ENCODE measurements around the gene EEFSEC. TPM values are rescaled to one million over a fixed set of nuclear protein-coding genes. Genes with fewer than 3 reads are reported as not detected.

The EEFSEC gene
- total RNA-seq, 2 experiments from 2014 or later, result 22.1 to 22.7 TPM

- H3K4me1 Mint-ChIP-seq, result no peaks in the 10 kb centered on the region
- no peaks in the 10 kb centered on the region for H3K36me3 Mint-ChIP-seq
- DNase-seq (no peak), ATAC-seq (ENCODE audit: low read depth) (no peak)
- no peak overlapping the region for H3K27ac Mint-ChIP-seq
- no peak overlapping the region for H3K4me3 Mint-ChIP-seq
- POLR2A ChIA-PET, result no interaction called here
- H3K9me3 Mint-ChIP-seq, result no peaks in the 10 kb centered on the region
- H3K27me3 Mint-ChIP-seq, result peaks cover 25% of the 10 kb centered on the region
Measured at GRCh38 chr3:128438488-128439072, 285.3 kb downstream of the EEFSEC start.

- Mint-ChIP-seq H3K27ac (no peak overlapping the region), H3K36me3 (no peaks in the 10 kb centered on the region), H3K4me1 (no peaks in the 10 kb centered on the region), H3K4me3 (no peak overlapping the region), H3K27me3 (peaks cover 21% of the 10 kb centered on the region), H3K9me3 (no peaks in the 10 kb centered on the region)
- DNase-seq, result no peak
- ATAC-seq (ENCODE audit: low read depth), result no peak
- POLR2A ChIA-PET, result no interaction called here
Measured at GRCh38 chr3:128439226-128439625, 285.9 kb downstream of the EEFSEC start.

GRCh38 chr3:128442070-128442469 lies 288.8 kb downstream of the EEFSEC start:
- peaks cover 6% of the 10 kb centered on the region for H3K27me3 Mint-ChIP-seq
- DNase-seq (no peak), ATAC-seq (ENCODE audit: low read depth) (no peak)
- peaks cover 7% of the 10 kb centered on the region for H3K36me3 Mint-ChIP-seq
- peaks cover 13% of the 10 kb centered on the region for H3K9me3 Mint-ChIP-seq
- POLR2A ChIA-PET, result no interaction called here
- H3K4me3 Mint-ChIP-seq, result no peak overlapping the region
- H3K4me1 Mint-ChIP-seq, result peaks cover 9% of the 10 kb centered on the region
- no peak overlapping the region for H3K27ac Mint-ChIP-seq

GRCh38 chr3:128442949-128443348 lies 289.7 kb downstream of the EEFSEC start:
- POLR2A ChIA-PET, result no interaction called here
- ATAC-seq (ENCODE audit: low read depth) (no peak), DNase-seq (no peak)
- no peak overlapping the region for H3K4me3 Mint-ChIP-seq
- H3K27me3 Mint-ChIP-seq, result peaks cover 3% of the 10 kb centered on the region
- H3K27ac Mint-ChIP-seq, result no peak overlapping the region
- H3K4me1 Mint-ChIP-seq, result peaks cover 17% of the 10 kb centered on the region
- peaks cover 12% of the 10 kb centered on the region for H3K36me3 Mint-ChIP-seq
- H3K9me3 Mint-ChIP-seq, result peaks cover 16% of the 10 kb centered on the region

- Mint-ChIP-seq H3K4me3 (no peak overlapping the region), H3K27ac (peak overlapping the region; percentile 72), H3K36me3 (peaks cover 16% of the 10 kb centered on the region), H3K27me3 (peaks cover 3% of the 10 kb centered on the region), H3K9me3 (peaks cover 22% of the 10 kb centered on the region), H3K4me1 (peaks cover 22% of the 10 kb centered on the region)
- POLR2A ChIA-PET, result no interaction called here
- ATAC-seq (ENCODE audit: low read depth) (no peak), DNase-seq (no peak)
Measured at GRCh38 chr3:128443771-128444170, 290.5 kb downstream of the EEFSEC start.

GRCh38 chr3:128445357-128445756 lies 292.1 kb downstream of the EEFSEC start:
- H3K27me3 Mint-ChIP-seq, result no peaks in the 10 kb centered on the region
- H3K9me3 Mint-ChIP-seq, result peaks cover 30% of the 10 kb centered on the region
- ATAC-seq (ENCODE audit: low read depth) (no peak), DNase-seq (no peak)
- POLR2A ChIA-PET, result no interaction called here
- H3K27ac Mint-ChIP-seq, result no peak overlapping the region
- peaks cover 24% of the 10 kb centered on the region for H3K4me1 Mint-ChIP-seq
- no peak overlapping the region for H3K4me3 Mint-ChIP-seq
- peaks cover 20% of the 10 kb centered on the region for H3K36me3 Mint-ChIP-seq

GRCh38 chr3:128446821-128447220 lies 293.5 kb downstream of the EEFSEC start:
- Mint-ChIP-seq H3K36me3 (peaks cover 20% of the 10 kb centered on the region), H3K4me3 (no peak overlapping the region), H3K4me1 (peaks cover 24% of the 10 kb centered on the region), H3K9me3 (peaks cover 32% of the 10 kb centered on the region), H3K27ac (peak overlapping the region; percentile 96), H3K27me3 (peaks cover 1% of the 10 kb centered on the region)
- ATAC-seq (ENCODE audit: low read depth) (no peak), DNase-seq (no peak)
- POLR2A ChIA-PET, result no interaction called here

- H3K27me3 Mint-ChIP-seq, result peaks cover 3% of the 10 kb centered on the region
- peaks cover 32% of the 10 kb centered on the region for H3K9me3 Mint-ChIP-seq
- peak overlapping the region; percentile 96 for H3K27ac Mint-ChIP-seq
- H3K36me3 Mint-ChIP-seq, result peaks cover 20% of the 10 kb centered on the region
- H3K4me3 Mint-ChIP-seq, result peak overlapping the region; percentile 17
- DNase-seq, result peak; percentile 55
- ATAC-seq (ENCODE audit: low read depth), result peak; percentile 58
- H3K4me1 Mint-ChIP-seq, result peaks cover 24% of the 10 kb centered on the region
- POLR2A ChIA-PET, result interaction anchor here (1.2 kb wide), 1 partner anchor 35 kb away, joined by 10 read pairs; no protein-coding TSS in a partner anchor
Measured at GRCh38 chr3:128447561-128448013, 294.3 kb downstream of the EEFSEC start.

- Mint-ChIP-seq H3K36me3 (peaks cover 20% of the 10 kb centered on the region), H3K27ac (peak overlapping the region; percentile 96), H3K9me3 (peaks cover 32% of the 10 kb centered on the region), H3K4me1 (peaks cover 24% of the 10 kb centered on the region), H3K4me3 (peak overlapping the region; percentile 71), H3K27me3 (peaks cover 3% of the 10 kb centered on the region)
- POLR2A ChIA-PET, result interaction anchor here (0.8 to 1.2 kb wide), 3 partner anchors 9 to 38 kb away, joined by 3 to 10 read pairs (median 3); no protein-coding TSS in a partner anchor
- DNase-seq, result no peak
- peak; percentile 76 for ATAC-seq (ENCODE audit: low read depth)
Measured at GRCh38 chr3:128448491-128448890, 295.2 kb downstream of the EEFSEC start.

- ATAC-seq (ENCODE audit: low read depth) (no peak), DNase-seq (no peak)
- Mint-ChIP-seq H3K27me3 (peaks cover 5% of the 10 kb centered on the region), H3K9me3 (peaks cover 32% of the 10 kb centered on the region), H3K27ac (peak overlapping the region; percentile 96), H3K4me1 (peaks cover 26% of the 10 kb centered on the region), H3K36me3 (peaks cover 20% of the 10 kb centered on the region), H3K4me3 (peak overlapping the region; percentile 71)
- POLR2A ChIA-PET, result interaction anchor here (0.8 to 1.0 kb wide), 2 partner anchors 8 to 37 kb away, joined by 3 read pairs; no protein-coding TSS in a partner anchor
Measured at GRCh38 chr3:128449111-128449638, 295.9 kb downstream of the EEFSEC start.

- peaks cover 12% of the 10 kb centered on the region for H3K36me3 Mint-ChIP-seq
- H3K27me3 Mint-ChIP-seq, result peaks cover 25% of the 10 kb centered on the region
- H3K27ac Mint-ChIP-seq, result peak overlapping the region; percentile 6
Measured at GRCh38 chr3:128452120-128452519, 298.8 kb downstream of the EEFSEC start.

GRCh38 chr3:128452678-128453275 lies 299.5 kb downstream of the EEFSEC start:
- H3K4me3 Mint-ChIP-seq, result no peak overlapping the region
- H3K4me1 Mint-ChIP-seq, result peaks cover 10% of the 10 kb centered on the region
- POLR2A ChIA-PET, result no interaction called here
- no peak for DNase-seq
- no peak overlapping the region for H3K27ac Mint-ChIP-seq
- ATAC-seq (ENCODE audit: low read depth), result no peak
- H3K9me3 Mint-ChIP-seq, result peaks cover 15% of the 10 kb centered on the region
- peaks cover 25% of the 10 kb centered on the region for H3K27me3 Mint-ChIP-seq
- H3K36me3 Mint-ChIP-seq, result peaks cover 8% of the 10 kb centered on the region

More at GRCh38 chr3:128452120-128452519, 298.8 kb downstream of the EEFSEC start:
- H3K4me1 Mint-ChIP-seq, result peaks cover 17% of the 10 kb centered on the region
- DNase-seq (no peak), ATAC-seq (ENCODE audit: low read depth) (no peak)
- POLR2A ChIA-PET, result no interaction called here
- peaks cover 19% of the 10 kb centered on the region for H3K9me3 Mint-ChIP-seq
- H3K4me3 Mint-ChIP-seq, result no peak overlapping the region

GRCh38 chr3:128453501-128454309 lies 300.4 kb downstream of the EEFSEC start:
- Mint-ChIP-seq H3K9me3 (peaks cover 11% of the 10 kb centered on the region), H3K4me3 (no peak overlapping the region), H3K27me3 (peaks cover 25% of the 10 kb centered on the region), H3K36me3 (peaks cover 3% of the 10 kb centered on the region), H3K27ac (no peak overlapping the region), H3K4me1 (peaks cover 4% of the 10 kb centered on the region)
- POLR2A ChIA-PET, result no interaction called here
- peak; percentile 28 for ATAC-seq (ENCODE audit: low read depth)
- DNase-seq, result no peak

All from activated naive CD8-positive, alpha-beta T cell treated with anti-CD3 and anti-CD28 coated beads, Interleukin-2, amount 10 ng/mL, durations not matched to agents 7 days and 5 days (primary cell).